HepG2 (cell line): ENCODE data around the gene ADGRG6. TPM values are rescaled to one million over a fixed set of nuclear protein-coding genes. Genes with fewer than 3 reads are reported as not detected.

Source experiments
- ARID5B ChIP-seq: IDR thresholded peaks from 2 replicates; pipeline ENCODE4 v1.4.0; 2020; ENCODE audit warnings: mild to moderate bottlenecking, missing genetic modification reagents
- DR1 ChIP-seq: sonication (generic); formaldehyde crosslinking; IDR thresholded peaks from 2 replicates; pipeline ENCODE4 v1.8.0; 2021; ENCODE audit warnings: mild to moderate bottlenecking, missing genetic modification reagents, inconsistent platforms
- ETV5 ChIP-seq: IDR thresholded peaks from 2 replicates; pipeline ENCODE4 v1.6.1; 2018; ENCODE audit warnings: missing biosample characterization, missing genetic modification reagents, inconsistent platforms, borderline replicate concordance
- FOXA3 ChIP-seq: IDR thresholded peaks from 2 replicates; pipeline ENCODE4 v1.6.1; 2016; ENCODE audit warnings: missing genetic modification reagents, missing compliant biosample characterization
- KAT8 ChIP-seq: IDR thresholded peaks from 2 replicates; pipeline ENCODE4 v1.6.1; 2016; ENCODE audit warnings: missing genetic modification reagents, missing compliant biosample characterization
- MED1 ChIP-seq: sonication (generic); formaldehyde crosslinking; IDR thresholded peaks from 2 replicates; pipeline ENCODE4 v1.4.0; 2020; ENCODE audit warnings: missing genetic modification reagents
- NBN ChIP-seq: fragments of 450-650 bp; conservative IDR thresholded peaks from 2 replicates; pipeline ENCODE4 v1.6.1; 2017
- PAF1 ChIP-seq: IDR thresholded peaks from 2 replicates; pipeline ENCODE4 v1.6.1; 2016; ENCODE audit warnings: missing genetic modification reagents, missing compliant biosample characterization
- PLRG1 ChIP-seq: fragments of 450-650 bp; conservative IDR thresholded peaks from 2 replicates; pipeline ENCODE4 v1.6.1; 2016
- RNF219 ChIP-seq: sonication (generic); formaldehyde crosslinking; IDR thresholded peaks from 2 replicates; pipeline ENCODE4 v1.5.0; 2020; ENCODE audit warnings: mild to moderate bottlenecking, missing genetic modification reagents
- USF2 ChIP-seq, 2 experiments: sonication (generic) in 1 of 2; formaldehyde crosslinking in 1 of 2; IDR thresholded peaks; 2 replicates each; pipeline versions ENCODE4 v1.5.1 to v1.6.1; 2011 to 2020; ENCODE audit warnings: borderline replicate concordance in 1 of 2, low read depth in 1 of 2, low read length in 1 of 2, mild to moderate bottlenecking in 1 of 2, missing genetic modification reagents in 1 of 2, moderate library complexity in 1 of 2
- YY1 ChIP-seq: IDR thresholded peaks from 2 replicates; pipeline ENCODE4 v1.6.1; 2011; ENCODE audit warnings: low read length, low read depth, moderate library complexity, mild to moderate bottlenecking; ENCODE audit not compliant: insufficient read depth, insufficient replicate concordance
- ZBTB4 ChIP-seq: sonication (generic); formaldehyde crosslinking; IDR thresholded peaks from 2 replicates; pipeline ENCODE4 v1.4.0; 2020; ENCODE audit warnings: missing genetic modification reagents, mild to moderate bottlenecking, borderline replicate concordance
- ZNF205 ChIP-seq: IDR thresholded peaks from 2 replicates; pipeline ENCODE4 v1.6.1; 2018; ENCODE audit warnings: missing biosample characterization, missing genetic modification reagents
- ZNF616 ChIP-seq: sonication (generic); formaldehyde crosslinking; IDR thresholded peaks from 2 replicates; pipeline ENCODE4 v1.5.0; 2020; ENCODE audit warnings: low read depth, mild to moderate bottlenecking, missing genetic modification reagents
- polyA plus RNA-seq, 8 experiments: library from polyadenylated mRNA; depleted of rRNA in 3 of 8; stranded (reverse) in 7 of 8; unstranded in 1 of 8; fragments of >200 nt; fragmentation: Illumina TruSeq in 4 of 8; extraction: Trizol in 4 of 8; gene quantifications; 2 replicates each; pipeline versions ENCODE4 v1.2.1 to v1.2.3, GENCODE V29; 2011 to 2016; ENCODE audit warnings: low read depth in 4 of 8, missing spikeins in 1 of 8, mixed read lengths in 1 of 8; ENCODE audit not compliant: insufficient read depth in 1 of 8
- total RNA-seq, 5 experiments: library from RNA; depleted of rRNA; stranded (reverse); fragments of >200 nt; fragmentation: Illumina TruSeq; extraction: Trizol; gene quantifications; 2 replicates each; pipeline ENCODE4 v1.2.3, GENCODE V29; 2016; ENCODE audit warnings: low read depth in 1 of 5

The ADGRG6 gene
- total and polyA plus RNA-seq, 2 of the 13 experiments (the other 11 are each of a cell fraction or from before 2014, with no cell fraction given), result 129 to 249 TPM

GRCh38 chr6:142404751-142405150 lies 102.9 kb downstream of the ADGRG6 start (continued):
- TF ChIP-seq ZBTB4 (CRISPR knock-in tag), result no peak
- TF ChIP-seq NBN, result no peak
- TF ChIP-seq USF2 (IDR thresholded peaks at IDR 0.05; ENCODE audit: low read depth, low read length), result no peak
- no peak for TF ChIP-seq USF2 (CRISPR knock-in tag; IDR thresholded peaks at IDR 0.05; ENCODE audit: borderline replicate concordance)
- TF ChIP-seq ZNF205 (CRISPR knock-in tag), result no peak
- TF ChIP-seq DR1 (CRISPR knock-in tag), result no peak
- TF ChIP-seq YY1, result no peak
- TF ChIP-seq ARID5B (CRISPR knock-in tag), result peak; percentile 79
- TF ChIP-seq ETV5 (CRISPR knock-in tag), result no peak; the same call in 1 of the 2 replicates
- TF ChIP-seq MED1, result peak; percentile 34; the same call in 1 of the 2 replicates
- peak; percentile 43; the same call in 1 of the 2 replicates for TF ChIP-seq KAT8
- peak; percentile 39; the same call in 1 of the 2 replicates for TF ChIP-seq FOXA3 (CRISPR knock-in tag)
- TF ChIP-seq RNF219 (CRISPR knock-in tag), result no peak
- no peak for TF ChIP-seq PLRG1
- TF ChIP-seq PAF1 (CRISPR knock-in tag), result no peak
- TF ChIP-seq ZNF616, result no peak
